ENCODE measurements around the gene FAM20A.
"Not testable (repeated sequence)": the region's sequence is repeated elsewhere in the genome, so short reads cannot be mapped to it uniquely, and the experiment has no call there.

FAM20A gene

DNA sequence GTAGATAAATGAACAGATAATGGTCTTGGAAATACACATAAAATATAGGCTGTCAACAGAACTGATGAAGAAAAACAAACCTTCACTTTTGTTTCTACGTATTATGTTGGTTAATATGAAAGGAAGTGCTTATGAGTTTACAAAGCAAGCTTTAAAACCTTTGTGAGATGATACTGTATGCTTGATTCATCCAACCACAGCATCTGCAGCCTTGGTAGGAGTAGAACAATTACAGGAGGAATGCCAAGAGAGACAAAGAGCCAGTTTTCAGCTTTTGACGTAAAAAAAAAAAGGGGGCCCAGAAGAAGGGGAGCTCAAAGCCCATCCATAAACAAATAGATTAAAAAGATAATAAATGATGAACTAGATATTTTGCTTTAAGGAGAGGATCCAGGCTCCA, 13.3 kb downstream of the FAM20A start:
- DNase-seq: no peak

DNA sequence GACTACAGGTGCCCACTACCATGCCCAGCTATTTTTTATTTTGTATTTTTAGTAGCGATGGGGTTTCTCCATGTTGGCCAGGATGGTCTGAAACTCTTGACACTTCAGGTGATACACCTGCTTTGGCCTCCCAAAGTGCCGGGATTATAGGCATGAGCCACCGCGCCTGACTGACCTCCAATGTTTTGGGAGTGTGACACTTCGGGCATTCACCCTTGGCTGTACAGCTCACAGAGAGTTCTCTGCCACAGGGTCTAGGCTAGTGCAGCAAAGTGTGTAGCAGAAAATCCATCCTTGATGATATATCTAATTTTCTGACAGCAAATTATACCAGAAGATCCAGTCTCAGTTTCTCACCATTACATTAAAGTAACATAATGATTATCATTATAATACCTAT, 14.1 kb downstream of the FAM20A start:
- DNase-seq: no peak

DNA sequence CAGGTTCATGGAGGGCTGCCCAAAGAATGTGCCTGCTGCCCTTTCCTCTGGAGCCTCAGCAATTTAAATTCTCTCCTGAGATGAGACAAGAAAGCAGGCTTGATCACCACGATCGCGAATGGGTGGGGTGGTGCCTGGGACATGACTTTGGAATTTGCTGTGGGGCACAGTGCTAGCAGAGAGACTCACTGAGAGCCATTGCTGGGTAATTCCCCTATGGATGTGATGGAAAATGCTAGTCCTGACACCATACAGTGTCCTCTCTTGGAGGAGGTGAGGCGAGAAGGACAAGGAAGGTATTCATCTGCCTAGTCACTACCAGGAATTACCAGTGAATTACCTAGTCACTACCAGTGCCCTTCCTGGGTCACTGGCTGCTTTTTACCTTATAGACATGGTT, 15.5 kb downstream of the FAM20A start:
- no peak for DNase-seq

DNA sequence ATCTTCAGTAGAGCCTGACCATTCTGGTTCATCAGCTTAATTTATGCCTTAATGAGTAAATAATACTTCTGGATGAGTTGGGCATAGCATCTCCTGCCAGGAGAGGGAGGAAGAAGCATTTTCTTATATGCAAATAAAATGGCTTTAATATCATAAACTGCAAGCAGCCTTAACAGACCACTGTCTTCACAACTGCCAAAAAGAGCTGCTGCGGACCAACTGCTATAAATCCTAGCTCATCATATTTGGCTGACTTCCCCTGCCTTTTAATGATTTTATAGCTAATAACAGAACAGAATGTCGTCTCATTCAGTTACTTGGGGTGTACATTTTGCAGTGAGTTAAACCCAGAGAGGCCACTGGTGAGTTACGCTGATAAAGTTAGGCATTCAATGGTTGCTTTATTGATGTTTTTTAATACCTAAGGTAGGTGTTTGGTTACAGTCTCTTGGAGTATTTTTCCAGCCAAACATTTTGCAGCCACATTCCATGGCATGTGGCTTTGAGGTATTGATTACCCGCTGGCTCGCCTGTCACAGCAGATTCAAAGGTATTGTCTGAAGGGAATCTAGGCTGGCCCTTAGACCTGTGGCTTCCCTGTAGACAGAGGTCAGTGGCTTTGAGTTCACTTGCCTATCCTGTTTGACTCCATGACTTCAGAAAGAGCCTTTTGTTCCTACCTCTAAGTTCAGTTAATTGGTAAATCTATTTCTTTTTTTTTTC, 16.4 kb downstream of the FAM20A start:
- no peak for DNase-seq

DNA sequence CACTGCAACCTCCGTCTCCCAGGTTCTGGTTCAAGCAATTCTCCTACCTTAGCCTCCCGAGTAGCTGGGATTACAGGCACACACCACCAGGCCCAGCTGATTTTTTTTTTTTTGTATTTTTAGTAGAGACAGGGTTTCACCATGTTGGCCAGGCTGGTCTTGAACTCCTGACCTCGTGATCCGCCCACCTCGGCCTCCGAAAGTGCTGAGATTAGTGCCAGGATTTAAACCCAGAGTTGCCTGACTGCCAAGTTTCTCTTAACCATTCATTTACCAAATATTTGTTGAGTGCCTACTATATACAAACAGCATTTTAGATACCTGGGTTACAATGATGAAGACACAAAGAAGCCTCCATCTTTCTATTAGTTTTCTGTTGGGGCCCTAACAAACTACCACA, 18.3 kb downstream of the FAM20A start:
- not testable (repeated sequence) for DNase-seq

DNA sequence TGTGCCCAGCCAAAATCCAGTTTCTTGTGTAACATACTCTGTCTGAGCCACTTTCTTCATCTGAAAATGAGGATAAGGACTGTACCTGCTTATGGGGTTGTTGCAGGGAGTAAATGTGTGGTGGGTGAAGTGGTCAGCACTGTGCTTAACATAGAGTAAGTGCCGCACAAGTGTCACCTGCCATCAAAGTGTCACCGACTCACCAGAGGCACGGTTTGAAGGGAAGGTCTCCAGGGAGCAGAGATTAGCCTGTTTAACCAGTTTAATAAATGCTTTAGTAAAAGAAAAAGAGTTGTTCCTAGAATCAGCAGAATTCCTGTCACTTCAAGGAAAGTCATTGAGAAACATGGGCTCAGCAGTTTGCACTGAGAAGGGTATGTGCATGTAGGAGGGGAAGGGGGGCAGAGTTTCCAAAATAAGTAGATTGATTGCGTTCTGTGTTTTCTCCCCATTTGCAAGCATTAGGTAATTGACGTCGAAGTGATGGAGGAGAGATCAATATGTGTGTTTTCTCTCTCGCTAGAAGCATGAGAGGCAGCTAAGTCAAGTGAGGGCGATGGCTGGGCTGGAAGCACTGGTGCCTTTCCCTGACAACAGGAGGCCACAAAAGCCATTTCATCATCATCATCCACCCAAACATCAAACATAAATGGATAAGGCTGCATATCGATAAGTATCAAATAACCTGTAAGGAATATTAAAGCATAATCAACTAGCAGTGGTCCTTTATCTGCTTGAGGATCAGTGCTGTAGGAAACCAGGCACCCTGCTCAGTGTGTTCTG, 19.1 kb downstream of the FAM20A start:
- DNase-seq: no peak

DNA sequence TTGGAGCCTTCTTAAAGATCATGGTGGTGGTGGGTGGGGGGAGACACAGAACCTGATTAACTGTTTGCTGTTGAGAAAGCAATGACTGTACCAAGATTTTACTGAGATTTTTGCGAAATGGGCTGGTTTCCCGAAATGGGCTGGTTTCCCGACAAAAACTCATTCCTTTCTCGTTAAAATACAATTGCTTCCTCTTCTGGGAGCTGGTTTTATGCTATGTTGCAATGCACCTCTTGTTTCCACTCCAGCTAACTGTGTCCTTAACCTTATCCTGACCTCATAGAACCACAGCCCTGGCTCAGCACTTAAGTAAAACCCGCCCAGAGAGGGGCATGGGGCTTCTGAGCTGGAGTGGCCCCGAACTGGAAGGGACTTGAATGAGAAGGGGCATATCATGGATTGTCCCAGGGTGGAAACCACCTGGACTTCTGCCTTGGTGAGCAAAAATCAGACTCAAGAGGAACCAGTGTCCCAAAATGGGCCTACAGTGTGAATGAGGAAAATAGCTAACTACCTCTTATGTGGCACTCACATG, 20.9 kb downstream of the FAM20A start:
- DNase-seq: no peak

DNA sequence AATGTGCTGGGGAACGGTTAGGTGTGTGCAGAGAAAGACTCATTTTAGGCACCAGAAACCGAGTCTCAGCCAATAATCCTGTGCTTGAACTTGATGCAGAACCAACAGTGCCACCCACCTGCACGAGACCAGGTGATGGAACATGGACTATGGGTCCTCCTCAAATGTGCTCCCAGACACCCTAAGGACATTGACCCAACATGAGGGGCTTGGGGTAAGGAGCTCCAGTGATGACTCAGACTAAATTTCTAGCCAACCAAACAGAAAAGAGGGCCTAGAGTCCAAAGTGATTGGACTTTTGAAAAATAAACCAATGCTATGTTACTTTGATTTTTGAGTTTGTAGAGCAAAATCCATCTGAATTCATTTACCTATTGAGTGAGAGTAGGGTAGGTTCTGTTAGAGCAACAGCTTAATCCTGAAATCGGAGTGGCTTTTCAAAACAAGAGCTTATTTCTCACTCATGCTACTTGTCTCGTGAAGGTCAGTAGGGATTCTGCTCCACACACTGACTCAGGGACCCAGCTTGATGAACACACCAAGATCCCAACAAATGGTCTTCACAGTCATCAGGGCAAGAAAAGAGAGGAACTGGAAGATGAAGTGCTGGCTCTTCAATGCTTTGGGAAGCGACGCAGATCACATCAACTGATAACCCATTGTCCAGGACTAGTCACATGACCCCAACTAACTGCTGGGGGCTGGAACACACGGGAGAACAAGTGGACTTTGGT, 21.8 kb downstream of the FAM20A start:
- no peak for DNase-seq

DNA sequence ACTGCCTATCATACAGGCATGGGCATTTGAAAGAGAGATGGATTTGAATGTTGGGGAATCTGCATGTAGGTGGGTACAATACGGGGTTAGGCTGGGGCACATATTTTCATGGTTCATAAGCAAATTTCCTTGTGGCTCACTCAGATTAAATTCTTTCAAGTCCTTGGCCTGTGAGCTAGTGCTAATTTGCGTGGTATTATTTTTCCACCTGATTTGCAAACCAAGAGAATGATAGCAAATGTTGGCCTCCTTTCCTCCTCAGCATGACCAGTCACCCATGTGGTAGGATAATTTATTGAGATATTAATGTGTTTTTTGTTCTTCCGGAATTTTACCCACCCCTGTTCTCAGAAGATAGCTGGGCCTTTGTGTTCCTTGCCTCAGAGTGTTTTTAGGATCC, 22.9 kb downstream of the FAM20A start:
- DNase-seq: no peak

DNA sequence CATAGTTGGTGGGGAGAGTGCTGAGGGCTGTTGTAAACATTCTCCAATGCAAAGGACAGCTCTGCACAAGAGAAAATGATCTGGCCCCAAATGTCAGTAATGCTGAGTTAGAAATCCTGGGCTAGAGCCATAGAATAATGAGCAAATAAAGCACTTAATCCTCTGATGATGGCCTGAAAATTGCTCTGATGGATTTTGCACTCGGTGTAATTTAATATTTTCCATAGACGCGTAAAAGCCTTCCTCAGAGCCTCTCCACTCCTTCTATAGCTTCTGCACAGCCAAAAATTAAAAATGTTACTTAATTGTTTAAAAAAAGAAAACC, 23.7 kb downstream of the FAM20A start:
- no peak for DNase-seq

DNA sequence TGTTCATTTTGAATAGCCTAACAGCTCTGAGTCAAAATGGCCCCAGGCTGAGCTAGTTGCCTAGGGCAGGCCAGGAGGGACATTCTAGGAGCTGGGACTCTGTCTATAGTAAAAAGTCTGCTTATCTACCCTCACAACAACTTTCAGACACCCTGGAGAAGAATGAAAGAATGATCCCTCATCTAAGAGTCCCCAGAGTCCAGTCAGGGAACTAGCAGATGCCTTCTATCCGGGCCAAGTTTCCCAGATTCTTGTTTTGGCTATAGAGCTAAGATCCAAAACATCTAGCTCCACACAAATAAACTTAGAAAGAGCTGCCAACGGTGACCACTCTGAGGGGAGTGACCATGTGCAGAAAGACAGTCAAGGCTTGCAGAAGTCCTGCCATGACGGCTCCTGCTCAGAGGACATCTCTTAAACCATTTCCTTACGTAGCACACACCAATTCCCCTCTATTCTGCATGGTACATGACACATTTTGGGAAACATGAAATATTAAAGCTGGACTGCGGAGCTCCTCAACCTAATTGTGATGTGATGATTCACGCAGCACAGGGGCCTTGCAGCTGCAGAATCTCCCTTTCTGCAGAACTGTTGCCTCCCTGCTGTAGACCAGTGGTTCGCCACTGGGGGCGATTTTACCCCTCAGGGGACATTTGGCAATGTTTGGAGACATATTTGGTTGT, 24.2 kb downstream of the FAM20A start:
- no peak for DNase-seq

DNA sequence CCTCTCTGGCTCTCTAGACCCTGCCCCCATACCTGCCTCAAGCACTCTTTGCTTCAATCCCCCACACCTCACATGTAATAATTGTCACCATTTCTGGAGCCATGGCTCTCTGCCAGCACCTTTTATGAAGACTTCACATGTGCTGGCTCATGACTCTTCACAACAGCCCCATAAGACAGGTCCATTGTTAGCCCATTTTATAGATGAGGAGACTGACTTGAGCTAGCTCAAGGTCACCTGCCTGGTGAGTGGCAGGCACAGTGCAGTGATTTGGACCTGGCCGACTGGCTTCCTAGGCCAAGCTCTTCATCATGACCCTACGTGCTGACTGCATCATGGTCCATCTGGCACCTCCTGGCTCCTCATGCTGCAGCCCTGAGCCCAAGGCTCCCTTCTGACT, 25.0 kb downstream of the FAM20A start:
- DNase-seq: no peak

DNA sequence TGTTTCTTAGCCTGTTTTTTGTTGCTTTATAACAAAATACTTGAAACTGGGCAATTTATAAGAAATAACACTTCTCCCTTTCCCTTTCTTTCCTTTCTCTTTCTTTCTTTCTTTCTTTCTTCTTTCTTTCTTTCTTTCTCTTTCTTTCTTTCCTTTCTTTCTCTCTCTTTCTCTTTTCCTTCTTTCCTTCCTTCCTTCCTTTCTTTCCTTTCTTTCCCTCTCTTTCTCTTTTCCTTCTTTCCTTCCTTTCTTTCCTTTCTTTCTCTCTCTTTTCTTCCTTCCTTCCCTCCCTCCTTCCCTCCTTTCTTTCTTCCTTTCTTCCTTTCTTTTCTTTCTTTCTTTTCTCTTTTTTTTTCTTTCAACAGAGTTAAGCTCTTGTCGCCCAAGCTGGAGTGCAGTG, 27.8 kb downstream of the FAM20A start:
- no peak for DNase-seq

DNA sequence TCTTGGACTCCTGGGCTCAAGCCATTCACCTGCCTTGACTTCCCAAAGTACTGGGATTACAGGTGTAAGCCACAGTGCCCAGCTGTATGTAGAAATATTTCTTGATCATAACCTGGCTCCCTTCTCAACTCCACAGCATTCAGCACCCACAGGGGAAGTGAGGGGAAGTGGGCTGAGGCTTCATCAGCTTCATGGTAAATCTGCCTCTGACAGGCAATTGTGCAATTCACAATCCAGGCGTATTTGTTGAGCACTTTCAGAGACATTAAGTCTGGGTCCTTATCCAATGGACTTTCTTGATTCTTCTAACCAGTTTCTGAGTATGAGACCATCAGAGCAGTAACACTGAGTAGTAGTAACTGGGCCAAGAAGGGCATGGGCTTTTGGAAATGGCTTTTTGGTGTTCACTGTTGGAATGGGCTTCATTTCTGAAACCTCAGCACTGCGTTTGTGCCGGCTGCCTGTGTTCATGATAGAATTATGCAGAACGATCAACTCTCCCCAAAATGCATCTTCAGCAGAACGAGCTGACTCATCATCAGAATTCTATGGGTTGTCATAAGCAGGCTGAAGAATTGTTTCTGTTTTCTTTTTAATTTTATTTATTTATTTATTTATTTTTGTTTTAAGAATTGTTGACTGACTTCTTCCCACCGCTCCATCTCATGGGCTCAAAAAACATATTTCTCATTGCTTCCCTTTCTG, 28.9 kb downstream of the FAM20A start:
- DNase-seq: no peak

DNA sequence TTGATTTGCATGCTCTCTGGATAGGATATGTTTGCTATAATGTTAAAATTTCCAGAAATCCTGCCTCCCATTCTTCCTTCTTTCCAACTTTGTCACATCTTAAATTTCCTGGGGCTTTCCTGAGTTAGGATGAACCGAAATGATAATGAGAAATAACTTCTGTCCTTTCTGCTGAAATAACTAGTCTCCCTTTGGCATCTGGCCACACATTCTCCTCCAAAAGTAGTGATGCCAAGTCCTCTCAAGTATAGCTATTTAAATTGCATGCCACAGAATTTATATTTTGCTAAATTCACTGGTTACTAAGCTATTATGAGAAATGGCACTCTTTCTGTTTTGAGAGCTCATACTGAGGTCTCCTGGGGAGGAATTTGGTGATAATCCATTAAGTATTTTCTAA, 30.6 kb downstream of the FAM20A start:
- no peak for DNase-seq

DNA sequence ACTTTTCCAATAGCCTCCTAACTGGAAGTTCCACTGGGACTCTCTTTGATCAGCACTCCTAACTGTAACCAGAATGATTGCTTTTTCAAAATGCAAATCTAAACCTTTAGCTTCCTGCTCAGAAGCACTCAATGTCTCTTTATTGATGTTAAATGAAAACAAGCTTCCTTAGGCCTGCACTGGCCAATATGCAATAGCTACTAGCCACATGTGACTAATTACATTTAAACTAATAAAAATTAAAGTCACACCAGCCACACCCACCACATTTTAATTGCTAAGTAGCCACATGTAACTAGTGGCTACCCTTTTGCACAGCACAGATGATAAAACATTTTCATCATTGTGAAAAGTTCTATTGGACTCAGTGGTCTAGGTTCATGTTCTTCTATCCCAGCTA, 31.8 kb downstream of the FAM20A start:
- DNase-seq: no peak

DNA sequence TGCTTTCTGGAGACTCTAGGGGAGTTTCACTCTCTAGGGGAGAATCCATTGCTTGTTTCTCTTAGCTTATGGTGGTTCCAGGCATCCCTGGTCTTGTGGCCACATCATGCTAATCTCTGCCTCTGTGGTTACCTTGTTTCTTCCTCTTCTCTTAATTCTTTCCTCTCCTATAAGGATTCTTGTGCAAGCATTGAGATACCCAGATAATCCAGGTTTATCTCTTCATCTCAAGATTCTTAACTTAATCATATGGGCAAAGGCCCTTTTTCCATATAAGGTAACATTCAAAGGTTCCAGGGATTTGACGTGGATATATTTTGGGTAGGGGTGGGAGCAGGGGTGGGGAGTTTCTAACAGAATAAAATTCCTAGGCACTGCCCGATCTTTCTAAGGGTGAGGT, 32.6 kb downstream of the FAM20A start:
- DNase-seq: no peak

DNA sequence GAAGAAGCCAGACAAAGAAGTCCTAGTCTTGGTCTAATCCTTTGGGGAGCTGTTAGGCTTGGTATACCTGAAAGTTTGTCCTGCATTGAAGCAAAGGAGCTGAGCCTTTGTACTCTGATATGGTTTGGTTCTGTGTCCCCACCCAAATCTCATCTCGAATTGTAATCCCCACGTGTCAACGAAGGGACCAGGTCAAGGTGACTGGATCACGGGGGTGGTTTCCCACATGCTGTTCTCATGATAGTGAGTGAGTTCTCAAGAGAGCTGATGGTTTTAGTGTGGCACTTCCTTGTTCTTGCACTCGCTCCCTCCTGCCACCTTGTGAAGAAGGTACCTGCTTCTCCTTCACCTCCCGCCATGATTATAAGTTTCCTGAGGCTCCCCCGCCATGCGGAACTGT, 33.6 kb downstream of the FAM20A start:
- DNase-seq: no peak

DNA sequence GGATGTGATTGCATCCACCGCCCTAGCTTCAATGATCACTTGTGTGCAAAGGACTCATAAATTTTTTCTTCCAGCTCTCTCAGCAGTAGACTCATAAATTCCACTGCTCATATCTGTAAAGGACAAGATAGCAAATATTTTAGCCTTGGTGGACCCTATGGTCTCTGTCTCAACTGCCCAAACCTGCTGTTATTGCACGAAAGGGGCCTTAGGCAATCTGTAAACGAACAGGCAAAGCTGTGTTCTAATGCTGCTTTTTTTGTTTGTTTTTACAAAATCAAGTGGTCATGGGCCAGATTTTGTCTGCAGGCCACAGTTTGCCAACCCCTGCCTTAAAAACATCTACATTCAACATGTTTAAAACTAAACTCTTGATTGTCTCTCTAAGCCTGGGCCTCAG, 34.1 kb downstream of the FAM20A start:
- DNase-seq: no peak

DNA sequence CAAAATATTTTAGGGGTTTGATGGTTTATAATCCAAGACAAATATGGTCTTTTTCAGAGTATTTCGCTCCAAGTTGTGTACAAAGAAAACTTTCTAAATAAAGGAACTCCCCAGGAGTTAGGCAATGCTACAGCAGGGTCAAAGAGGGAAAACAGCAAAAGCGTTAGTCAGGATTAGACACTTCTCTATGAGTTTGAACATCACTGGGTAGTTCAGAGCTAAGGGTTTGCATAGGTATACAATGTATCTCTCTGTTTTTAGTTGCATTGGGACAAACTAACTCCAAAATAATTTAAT, 34.8 kb downstream of the FAM20A start:
- no peak for DNase-seq

DNA sequence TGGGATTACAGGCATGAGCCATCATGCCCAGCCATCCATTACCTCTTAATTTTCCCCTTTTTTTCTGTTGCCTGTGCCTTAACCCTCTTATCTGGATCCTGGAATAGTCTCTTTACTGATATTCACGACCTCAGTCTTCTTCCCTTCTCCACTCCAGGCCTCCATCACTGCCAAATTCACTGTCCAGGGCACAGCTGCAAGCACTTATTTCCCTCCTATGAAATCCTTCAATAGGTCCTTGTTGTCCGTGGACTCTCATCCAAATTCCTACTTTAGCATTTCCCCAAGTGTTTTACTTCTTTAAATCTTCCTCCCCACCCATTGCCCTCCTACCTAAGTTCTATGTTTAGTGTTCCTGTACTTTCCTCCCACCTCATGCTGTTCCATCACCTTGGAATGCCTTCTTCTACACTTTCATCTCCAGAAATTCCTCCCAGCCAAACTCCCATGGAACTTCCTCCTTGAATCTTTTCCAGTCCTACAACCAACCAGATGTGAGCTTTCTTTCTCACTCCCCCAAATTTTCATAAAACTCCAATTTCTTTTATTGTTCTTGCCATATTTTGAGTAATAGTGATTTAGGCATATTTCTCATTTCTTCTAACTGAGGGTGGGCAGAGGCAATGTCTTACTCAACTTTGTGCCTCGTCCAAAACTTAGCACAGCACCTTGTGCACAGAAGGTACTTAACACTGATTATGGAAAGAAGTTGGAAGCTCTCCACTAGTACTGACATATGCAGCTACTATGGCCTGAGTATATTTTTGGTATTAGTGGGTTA, 35.3 kb downstream of the FAM20A start:
- DNase-seq: no peak

Data from hematopoietic multipotent progenitor cell treated with erythropoietin and hydrocortisone succinate and interleukin-3 and kit ligand, for 8 days (in vitro differentiated cells).